Stimulated activated CD8-positive, alpha-beta memory T cell treated with anti-CD3 and anti-CD28 coated beads, Interleukin-15, amount 100 ng/mL, for 4 hours (primary cell): ENCODE measurements around the gene MAPK12.

Experiments used
- DNase-seq, 2 donors: peaks; one replicate each; pipeline ENCODE4 v3.0.0-alpha.2; 2020; ENCODE audit warnings: low read depth in 2 of 2

MAPK12 gene

GRCh38 chr22:50232481-50233151, 28.9 kb downstream of the MAPK12 start:
- DNase-seq, result no peak

GRCh38 chr22:50229370-50229769, 32.1 kb downstream of the MAPK12 start:
- no peak for DNase-seq

DNA sequence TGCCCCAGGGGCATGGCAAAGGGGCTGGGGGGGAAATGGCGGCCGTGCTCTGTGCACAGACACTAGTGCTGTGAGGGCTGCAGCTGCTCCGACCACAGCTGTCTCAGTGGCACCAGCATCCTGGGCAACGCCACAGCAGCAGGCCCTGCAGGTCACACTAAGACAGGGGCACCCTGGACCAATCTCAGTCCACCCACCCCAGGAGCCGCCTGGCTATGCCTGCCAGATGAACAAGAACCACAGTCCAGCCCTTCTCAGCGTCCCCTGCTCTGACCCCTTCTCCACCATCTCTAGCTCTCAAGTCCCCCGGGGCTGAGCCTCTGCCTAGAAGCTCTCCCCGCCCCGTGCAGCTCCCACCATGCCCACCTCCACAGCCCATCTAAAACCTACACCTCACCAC, 33.1 kb downstream of the MAPK12 start:
- DNase-seq, result no peak

GRCh38 chr22:50227579-50228215, 33.8 kb downstream of the MAPK12 start:
- DNase-seq, result no peak

DNA sequence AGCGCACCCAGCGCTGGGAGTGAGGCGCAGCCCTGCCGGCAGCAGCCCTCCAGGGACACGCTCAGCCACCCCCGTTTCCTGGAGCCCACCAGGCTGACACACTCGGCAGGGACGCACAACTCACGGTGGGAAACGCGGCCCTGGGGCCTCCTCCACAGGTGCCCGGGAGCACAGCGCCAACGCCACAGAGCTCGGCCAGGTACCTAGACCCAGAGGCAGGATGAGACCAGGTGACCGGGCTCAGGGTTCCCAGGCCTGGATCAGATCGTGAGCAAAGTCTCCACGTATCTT, 34.7 kb downstream of the MAPK12 start:
- no peak for DNase-seq

GRCh38 chr22:50226063-50226874, 35.2 kb downstream of the MAPK12 start:
- no peak for DNase-seq

- no peak for DNase-seq
Observed at GRCh38 chr22:50225200-50225969, 36.1 kb downstream of the MAPK12 start.

DNA sequence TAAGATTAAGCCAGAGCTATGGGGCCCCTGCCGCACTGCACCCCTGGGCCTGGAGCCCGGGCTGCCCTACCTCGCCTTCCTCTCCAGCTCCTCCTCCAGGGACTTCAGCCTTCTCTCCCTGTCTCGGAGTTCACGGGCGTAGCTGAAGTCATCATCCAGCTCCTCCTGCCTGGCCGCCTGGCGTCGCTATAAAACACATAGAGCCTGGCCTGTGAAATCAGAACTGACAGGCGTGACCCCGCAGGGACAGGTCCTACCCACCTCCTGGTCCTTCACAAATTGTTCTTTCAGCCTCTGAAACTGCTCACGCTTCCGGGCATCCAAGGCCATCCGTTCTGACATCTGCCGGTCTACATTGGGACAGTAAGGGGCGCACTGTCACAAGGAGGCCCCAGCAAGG, 37.4 kb downstream of the MAPK12 start:
- no peak for DNase-seq

DNA sequence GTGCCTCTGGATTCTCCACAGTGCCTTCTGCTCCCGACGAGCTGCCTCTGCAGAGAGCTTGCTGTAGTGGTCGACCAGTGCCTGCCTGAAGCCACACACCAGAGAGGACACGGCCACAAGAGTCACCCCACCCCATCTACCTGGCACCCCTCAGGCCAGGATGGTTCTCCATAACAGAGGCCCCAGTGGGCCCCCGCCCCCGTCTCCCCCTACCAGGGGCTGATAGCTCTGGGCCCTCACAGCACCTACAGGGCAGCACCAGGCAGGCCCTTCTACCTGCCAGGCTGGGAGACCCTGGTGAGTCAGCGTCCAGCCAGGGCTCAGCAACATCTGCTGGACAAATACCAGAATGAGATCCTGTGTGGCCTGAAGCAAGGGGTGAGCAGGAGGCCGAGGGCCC, 39.0 kb downstream of the MAPK12 start:
- no peak for DNase-seq

DNA sequence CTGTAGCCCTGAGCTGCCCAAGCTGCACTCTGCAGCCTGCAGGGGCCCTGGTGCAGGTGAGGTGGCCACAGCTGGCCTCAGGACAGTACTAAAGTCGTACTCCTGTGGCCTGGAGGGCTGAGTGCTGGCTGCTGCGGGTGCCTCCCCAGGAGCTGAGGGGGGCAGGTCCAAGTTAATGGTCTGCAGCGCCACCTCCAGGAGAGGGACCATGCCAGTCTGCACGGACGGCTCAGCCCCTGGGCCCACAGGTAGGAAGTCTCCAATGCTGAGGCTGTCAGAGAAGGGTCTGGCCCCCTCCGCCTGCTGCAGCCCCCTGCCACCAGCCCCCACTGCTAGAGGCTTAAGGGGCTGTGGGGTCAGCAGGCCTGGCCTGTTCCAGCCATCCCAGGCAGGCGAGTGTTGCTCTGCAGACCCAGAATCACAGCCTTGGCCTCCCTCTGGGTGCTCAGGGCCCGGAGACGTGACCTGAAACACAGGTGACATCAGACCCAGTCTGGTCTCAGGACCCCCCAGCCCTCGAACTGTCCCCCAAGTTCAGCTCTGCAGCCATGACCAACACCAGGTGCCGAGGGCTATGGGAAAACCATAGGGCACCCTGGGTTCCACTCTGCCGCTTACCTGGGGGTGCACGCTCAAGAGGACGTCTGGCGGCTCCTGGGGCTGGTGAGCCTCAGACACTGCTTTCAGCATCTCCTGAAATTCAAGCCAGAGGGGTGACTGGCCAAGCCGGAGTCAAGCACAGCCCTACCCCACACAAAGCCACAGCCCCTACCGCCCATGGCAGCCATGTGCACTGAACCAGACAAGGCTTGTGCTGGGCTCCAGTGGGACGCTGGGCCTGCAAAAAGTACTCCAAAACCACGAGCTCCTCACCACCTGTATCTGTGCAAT, 39.8 kb downstream of the MAPK12 start:
- DNase-seq, result no peak

- no peak for DNase-seq
Observed at GRCh38 chr22:50220603-50221409, 40.7 kb downstream of the MAPK12 start.

- DNase-seq, result no peak
Observed at GRCh38 chr22:50219800-50220602, 41.5 kb downstream of the MAPK12 start.

DNA sequence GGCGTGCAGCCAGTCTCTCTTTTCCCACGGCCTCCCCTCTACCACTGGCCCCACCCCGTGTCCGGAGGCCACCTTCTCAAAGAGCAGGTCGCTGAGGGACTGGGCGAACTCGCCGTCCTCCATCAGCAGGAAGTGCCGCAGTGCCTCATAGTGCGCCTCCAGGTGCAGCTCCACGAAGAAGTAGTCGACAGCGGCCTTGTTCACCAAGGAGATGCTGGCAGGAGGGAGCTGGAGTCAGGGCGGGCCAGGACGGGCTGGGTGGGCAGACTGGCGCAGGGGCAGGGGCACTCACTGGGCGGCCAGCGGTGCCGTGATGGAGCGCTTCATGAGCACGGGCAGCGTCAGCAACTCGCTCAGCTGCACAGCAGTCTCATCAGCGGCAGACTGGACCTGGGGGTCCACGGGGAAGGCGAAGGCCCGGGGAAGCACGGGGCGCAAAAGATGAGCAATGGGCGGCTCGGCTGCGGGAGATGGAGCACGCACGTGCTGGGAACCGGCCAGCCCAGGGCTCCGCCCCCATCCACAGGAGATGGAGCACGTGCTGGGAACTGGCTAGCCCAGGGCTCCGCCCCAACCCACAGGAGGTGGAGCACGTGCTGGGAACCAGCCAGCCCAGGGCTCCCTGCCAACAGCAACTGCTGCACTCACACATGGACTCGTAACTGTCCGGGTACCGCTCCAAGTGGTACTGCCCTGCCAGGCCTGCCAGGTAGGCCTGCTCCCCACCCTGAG, 42.3 kb downstream of the MAPK12 start:
- no peak for DNase-seq

DNA sequence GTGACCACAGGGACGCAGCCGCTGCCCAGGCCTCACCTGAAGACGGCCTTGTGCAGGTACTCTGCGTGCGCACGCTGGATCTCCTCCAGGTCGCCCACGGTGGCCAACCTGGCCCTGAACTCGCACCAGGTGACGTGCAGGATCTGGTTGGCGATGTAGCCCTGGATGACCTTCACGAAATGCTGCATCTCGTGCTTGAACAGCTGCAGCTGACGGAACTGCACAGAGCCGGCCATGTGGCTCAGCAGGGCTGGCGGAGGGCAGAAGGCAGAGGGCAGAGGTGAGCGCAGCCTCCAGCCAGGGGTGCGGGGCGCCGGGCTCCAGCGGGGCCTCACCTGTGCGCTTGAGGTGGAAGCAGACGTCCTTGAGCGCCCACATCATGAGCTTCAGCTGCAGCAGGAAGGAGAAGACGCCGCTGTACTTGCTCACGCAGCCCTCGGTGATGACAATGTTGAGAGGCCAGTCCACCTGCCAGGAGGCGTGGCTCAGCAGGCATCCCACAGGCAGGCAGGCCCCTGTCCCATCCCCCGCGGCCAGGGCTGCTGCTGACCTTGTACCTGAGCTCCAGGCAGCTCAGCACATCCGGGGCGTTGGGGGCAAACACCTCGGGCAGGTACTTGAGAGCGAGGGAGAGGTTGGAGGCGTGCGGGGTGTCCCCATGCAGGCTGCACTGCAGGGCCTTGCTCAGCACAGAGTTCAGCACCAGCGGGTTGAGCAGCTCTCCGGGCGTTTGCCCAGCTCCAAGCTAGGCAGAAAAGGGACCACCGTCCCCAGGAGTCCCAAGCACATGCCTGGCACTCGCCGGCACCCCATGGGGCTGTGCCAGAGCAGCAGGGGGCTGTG, 43.1 kb downstream of the MAPK12 start:
- DNase-seq, result no peak

DNA sequence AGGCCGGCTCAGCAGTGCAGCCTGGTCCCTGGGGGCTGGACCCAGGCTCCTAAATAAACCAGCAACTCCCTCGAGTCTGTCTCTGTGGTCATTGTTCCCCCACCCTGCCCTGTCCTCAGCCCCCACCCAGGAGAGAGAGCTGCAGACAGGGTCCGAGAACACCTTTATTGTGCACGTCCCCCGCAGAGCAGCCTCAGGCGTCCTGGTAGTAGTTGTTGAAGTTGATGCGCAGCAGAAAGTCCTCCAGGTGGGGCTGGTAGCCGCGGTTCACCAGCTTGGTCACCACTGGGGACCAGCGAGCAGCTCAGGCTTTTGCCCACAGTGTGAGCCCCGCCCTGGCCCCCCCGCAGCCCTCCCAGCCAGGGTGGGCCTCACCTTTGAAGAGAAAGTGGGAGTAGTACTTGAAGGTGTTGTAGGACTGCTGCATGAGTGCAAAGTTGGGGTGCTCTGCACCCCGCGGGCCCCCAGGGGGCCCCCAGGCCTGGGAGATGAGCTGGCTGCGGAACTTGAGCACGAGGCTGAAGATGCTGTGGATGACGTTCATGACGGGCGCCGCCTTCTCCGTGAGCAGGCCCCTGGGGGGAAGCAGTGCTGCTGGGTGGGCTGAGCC, 43.8 kb downstream of the MAPK12 start:
- DNase-seq, result no peak

- no peak for DNase-seq
Observed at GRCh38 chr22:50216684-50217520, 44.6 kb downstream of the MAPK12 start.
